ENCODE data around the gene MRPL28.
A peak's percentile ranks its signal among the peaks of the same experiment; 100 is the strongest.
"Not testable (repeated sequence)": the region's sequence is repeated elsewhere in the genome, so short reads cannot be mapped to it uniquely, and the experiment has no call there.

Gene MRPL28

DNA sequence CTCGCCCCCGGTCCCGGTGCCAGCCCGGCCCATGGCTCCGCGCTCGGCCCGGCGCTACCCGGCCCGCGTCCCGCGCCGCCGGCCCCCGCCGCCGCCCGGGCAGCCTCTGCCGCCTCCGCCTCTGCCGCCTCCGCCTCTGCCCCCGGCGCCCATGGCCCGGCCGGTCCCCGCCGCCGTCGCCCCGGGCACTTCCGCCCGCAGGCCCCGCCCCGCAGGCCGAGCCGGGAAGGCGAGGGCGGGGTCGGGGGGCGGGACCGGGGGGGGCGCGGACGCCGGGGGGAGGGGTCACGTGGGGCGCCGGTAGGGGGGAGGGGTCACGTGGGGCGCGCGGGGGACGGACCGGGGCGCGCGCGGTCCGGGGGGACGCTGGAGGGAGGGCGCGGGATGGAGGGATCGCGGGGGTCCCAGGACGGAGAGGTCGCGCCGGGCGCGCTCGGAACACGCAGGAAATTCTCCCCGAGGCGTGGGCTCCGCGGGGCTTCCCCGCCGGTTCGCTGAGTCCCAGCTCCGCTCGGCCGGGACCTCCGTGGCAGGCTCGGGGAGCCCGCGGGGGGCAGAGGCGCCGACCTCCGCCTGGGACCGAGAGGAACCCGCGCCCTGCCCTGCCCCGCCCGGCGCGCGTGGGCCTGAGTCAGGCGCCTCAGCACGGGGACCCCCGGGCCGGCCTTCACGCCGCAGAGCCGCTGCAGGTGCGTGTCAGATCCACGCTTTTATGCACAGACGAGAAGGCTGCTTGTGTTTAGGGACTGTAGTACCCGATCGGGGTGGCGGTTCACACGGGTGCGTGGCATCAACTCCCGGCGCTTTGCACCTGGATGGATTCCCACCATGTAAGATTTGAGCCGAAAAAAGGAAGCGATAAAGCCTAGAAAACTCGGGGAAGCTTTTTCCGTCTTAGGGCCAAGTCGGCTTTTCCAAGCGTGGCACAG, 11.7 kb upstream of the MRPL28 start, which contains the start of gene PGAP6:
Gene PGAP6, minus strand, starts transcription at position 190 of the 929 bp plus-strand sequence. Its CDS starts 157 bp downstream, at position 33.
- no peaks in the 10 kb centered on the region for H3K9me3 Mint-ChIP-seq
- H3K4me3 Mint-ChIP-seq = peak within 1 kb of the TSS; percentile 75 to 76
- no peaks in the 10 kb centered on the region for H3K27me3 Mint-ChIP-seq
- peak within 1 kb of the TSS in 1 of 2 donors; percentile 3 for H3K27ac Mint-ChIP-seq
- peaks cover 20 to 22% of the 10 kb centered on the region in 2 donors for H3K4me1 Mint-ChIP-seq (ENCODE audit: low read depth in 2 of 2)
- ATAC-seq (replicated peaks) = peak; percentile 65
- H3K36me3 Mint-ChIP-seq (ENCODE audit: insufficient read depth) = peaks cover 6% of the 10 kb centered on the region
- DNase-seq = peak in 2 of 3 experiments; percentile 41 to 55

- no peaks in the 10 kb centered on the region for H3K27me3 Mint-ChIP-seq
Measured at GRCh38 chr16:381012-381788, 10.9 kb upstream of the MRPL28 start.

DNA sequence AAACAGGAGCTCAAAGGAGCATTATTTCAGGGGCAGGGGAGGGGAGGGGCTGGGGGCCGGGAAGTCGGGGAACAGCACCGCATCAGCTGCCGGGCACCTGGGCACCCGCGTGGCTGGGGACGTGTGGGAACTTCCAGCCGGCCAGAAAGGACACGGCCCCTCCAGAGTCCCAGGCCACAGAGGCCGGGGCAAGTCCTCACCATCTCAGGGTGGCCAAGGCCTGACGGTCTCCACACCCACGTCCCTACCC, 10.3 kb upstream of the MRPL28 start:
- peak overlapping the region in 1 of 2 donors; percentile 12 for H3K27ac Mint-ChIP-seq
- DNase-seq (no peak), ATAC-seq (replicated peaks) (no peak)
- H3K4me1 Mint-ChIP-seq (ENCODE audit: low read depth in 2 of 2) = peaks cover 19 to 20% of the 10 kb centered on the region in 2 donors
- no peaks in the 10 kb centered on the region for H3K27me3 Mint-ChIP-seq
- no peaks in the 10 kb centered on the region for H3K9me3 Mint-ChIP-seq
- peak overlapping the region; percentile 62 to 70 for H3K4me3 Mint-ChIP-seq
- peaks cover 8% of the 10 kb centered on the region for H3K36me3 Mint-ChIP-seq (ENCODE audit: insufficient read depth)

More at GRCh38 chr16:381012-381788, 10.9 kb upstream of the MRPL28 start:
- H3K36me3 Mint-ChIP-seq (ENCODE audit: insufficient read depth) = peaks cover 8% of the 10 kb centered on the region
- peaks cover 19 to 20% of the 10 kb centered on the region in 2 donors for H3K4me1 Mint-ChIP-seq (ENCODE audit: low read depth in 2 of 2)
- peak overlapping the region; percentile 62 to 70 for H3K4me3 Mint-ChIP-seq
- no peak overlapping the region for H3K27ac Mint-ChIP-seq
- H3K9me3 Mint-ChIP-seq = no peaks in the 10 kb centered on the region
- ATAC-seq (replicated peaks) = peak; percentile 50
- DNase-seq = peak in 1 of 3 experiments; percentile 24

DNA sequence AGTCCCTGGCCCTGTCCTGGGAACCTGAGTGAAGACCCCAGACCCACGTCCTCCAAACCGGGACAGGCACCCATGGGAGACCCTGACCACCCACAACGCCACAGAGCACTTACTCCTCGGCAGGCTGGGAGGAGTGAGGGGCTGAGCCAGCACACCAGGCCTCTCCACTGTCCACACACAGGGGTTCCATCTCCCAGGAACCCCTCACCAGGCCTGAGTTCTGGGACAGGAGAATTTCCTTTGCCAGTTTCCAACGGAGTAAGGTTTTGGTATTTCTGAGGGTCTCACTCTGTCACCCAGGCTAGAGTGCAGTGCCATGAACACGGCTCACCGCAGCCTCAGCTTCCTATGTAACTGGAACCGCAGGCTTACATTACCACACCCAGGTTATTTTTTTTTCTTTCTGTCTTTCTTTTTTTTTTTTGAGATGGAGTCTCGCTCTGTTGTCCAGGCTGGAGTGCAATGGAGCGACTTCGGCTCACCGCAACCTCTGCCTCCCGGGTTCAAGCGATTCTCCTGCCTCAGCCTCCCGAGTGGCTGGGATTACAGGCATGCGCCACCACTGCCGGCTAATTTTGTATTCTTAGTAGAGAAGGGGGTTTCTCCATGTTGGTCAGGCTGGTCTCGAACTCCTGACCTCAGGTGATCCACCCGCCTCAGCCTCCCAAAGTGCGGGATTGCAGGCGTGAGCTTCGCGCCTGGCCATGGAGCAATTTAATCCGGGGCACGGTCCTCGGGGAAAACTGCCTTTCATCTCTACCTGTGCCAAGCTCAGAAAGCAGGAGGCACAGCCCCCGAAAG, 9.8 kb upstream of the MRPL28 start:
- H3K27me3 Mint-ChIP-seq = no peaks in the 10 kb centered on the region
- peak overlapping the region; percentile 62 to 70 for H3K4me3 Mint-ChIP-seq
- H3K27ac Mint-ChIP-seq = peak overlapping the region; percentile 12 to 83
- H3K36me3 Mint-ChIP-seq (ENCODE audit: insufficient read depth) = peaks cover 8% of the 10 kb centered on the region
- ATAC-seq (replicated peaks) = no peak
- peaks cover 19 to 20% of the 10 kb centered on the region in 2 donors for H3K4me1 Mint-ChIP-seq (ENCODE audit: low read depth in 2 of 2)
- no peak for DNase-seq
- H3K9me3 Mint-ChIP-seq = no peaks in the 10 kb centered on the region

DNA sequence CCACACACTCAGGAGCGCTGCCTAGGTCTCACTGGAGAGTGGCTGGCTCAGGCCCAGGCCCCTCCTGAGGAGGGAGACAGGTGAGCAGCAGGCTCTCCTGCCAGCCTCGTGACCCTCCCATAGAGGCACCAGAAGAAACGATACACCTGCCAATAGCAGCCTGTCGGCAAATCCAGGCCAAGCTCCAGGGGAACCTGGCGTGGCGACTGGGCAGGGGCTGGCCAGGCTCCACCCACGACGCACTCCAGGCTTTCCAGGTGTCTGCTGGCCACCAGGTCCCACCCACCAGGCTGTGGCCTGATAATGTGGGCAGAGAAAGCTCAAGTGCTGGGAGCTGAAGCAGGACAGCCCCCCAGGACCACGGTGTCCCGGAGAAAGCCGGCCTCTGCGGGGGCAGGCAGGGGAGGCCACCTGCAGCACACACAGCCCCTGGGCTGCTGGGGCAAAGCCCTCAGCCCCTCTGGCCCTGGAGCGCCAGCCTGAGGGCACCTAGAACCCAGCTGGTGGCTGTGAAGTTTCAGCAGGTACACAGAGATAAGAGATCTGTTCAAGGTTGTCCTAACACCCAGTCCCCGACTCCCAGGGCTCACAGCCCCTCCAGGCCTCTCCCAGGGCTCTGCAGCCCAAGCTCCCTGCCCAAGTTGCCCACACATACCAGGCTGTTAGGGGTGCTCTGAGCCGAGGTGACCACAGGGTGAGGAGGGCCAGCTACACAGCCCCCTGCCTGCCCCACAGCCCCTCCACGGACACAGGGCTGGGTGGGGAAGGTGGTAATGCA, 9.0 kb upstream of the MRPL28 start:
- peak overlapping the region; percentile 62 to 70 for H3K4me3 Mint-ChIP-seq
- no peak for ATAC-seq (replicated peaks)
- DNase-seq = no peak
- no peaks in the 10 kb centered on the region for H3K9me3 Mint-ChIP-seq
- peak overlapping the region in 1 of 2 donors; percentile 83 for H3K27ac Mint-ChIP-seq
- H3K4me1 Mint-ChIP-seq (ENCODE audit: low read depth in 2 of 2) = peaks cover 19 to 20% of the 10 kb centered on the region in 2 donors
- no peaks in the 10 kb centered on the region for H3K27me3 Mint-ChIP-seq
- peaks cover 8% of the 10 kb centered on the region for H3K36me3 Mint-ChIP-seq (ENCODE audit: insufficient read depth)

- peaks cover 8% of the 10 kb centered on the region for H3K36me3 Mint-ChIP-seq (ENCODE audit: insufficient read depth)
- H3K9me3 Mint-ChIP-seq = no peaks in the 10 kb centered on the region
- peaks cover 19 to 20% of the 10 kb centered on the region in 2 donors for H3K4me1 Mint-ChIP-seq (ENCODE audit: low read depth in 2 of 2)
- DNase-seq (no peak), ATAC-seq (replicated peaks) (no peak)
- H3K27ac Mint-ChIP-seq = no peak overlapping the region
- no peaks in the 10 kb centered on the region for H3K27me3 Mint-ChIP-seq
- no peak overlapping the region for H3K4me3 Mint-ChIP-seq
Measured at GRCh38 chr16:378821-379182, 8.5 kb upstream of the MRPL28 start.

- ATAC-seq (replicated peaks); H3K36me3 Mint-ChIP-seq (ENCODE audit: insufficient read depth); H3K9me3 Mint-ChIP-seq; DNase-seq; H3K4me3 Mint-ChIP-seq; H3K27ac Mint-ChIP-seq; H3K27me3 Mint-ChIP-seq: not testable (repeated sequence)
- peaks cover 16% of the 10 kb centered on the region in 2 donors for H3K4me1 Mint-ChIP-seq (ENCODE audit: low read depth in 2 of 2)
Measured at GRCh38 chr16:378113-378820, 7.9 kb upstream of the MRPL28 start.

GRCh38 chr16:377419-377951, 7.1 kb upstream of the MRPL28 start:
- Mint-ChIP-seq H3K27ac (no peak overlapping the region), H3K36me3 (ENCODE audit: insufficient read depth) (peaks cover 5% of the 10 kb centered on the region)
- DNase-seq = no peak

DNA sequence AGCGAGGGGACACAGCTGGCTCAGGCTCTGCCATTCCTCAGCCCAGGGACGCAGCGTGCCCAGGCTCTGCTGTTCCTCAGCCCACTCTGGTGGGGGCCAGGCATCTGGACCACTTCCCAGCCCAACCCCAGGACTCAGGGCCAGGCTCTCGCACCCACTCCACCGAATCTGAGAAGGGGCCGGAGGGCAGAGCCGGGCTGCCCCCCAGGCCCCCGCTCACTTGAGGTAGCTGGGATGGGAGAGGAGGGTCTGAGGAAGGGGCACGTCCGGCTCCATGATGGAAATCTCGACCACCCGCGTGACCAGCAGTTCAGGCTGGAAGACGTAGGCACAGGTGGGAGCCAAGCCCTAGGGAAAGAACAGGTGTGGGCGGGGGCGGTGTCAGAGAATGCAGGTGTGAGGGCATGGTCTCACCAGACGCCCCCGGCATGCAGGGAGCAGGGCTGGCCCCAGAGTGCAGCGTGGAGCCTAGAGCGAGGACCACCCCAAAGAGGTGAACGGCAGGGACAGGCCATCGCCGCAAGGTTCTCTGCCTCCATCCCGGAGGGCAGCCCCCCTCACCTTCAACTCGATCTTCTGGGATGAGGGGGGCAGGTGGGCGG, 6.6 kb upstream of the MRPL28 start:
- ATAC-seq (replicated peaks) (no peak), DNase-seq (no peak)
- Mint-ChIP-seq H3K36me3 (ENCODE audit: insufficient read depth) (peaks cover 7% of the 10 kb centered on the region), H3K27ac (no peak overlapping the region), H3K4me3 (no peak overlapping the region), H3K4me1 (ENCODE audit: low read depth in 2 of 2) (peaks cover 7 to 12% of the 10 kb centered on the region in 2 donors), H3K27me3 (no peaks in the 10 kb centered on the region), H3K9me3 (no peaks in the 10 kb centered on the region)

More at GRCh38 chr16:377419-377951, 7.1 kb upstream of the MRPL28 start:
- Mint-ChIP-seq H3K4me1 (ENCODE audit: low read depth in 2 of 2) (peaks cover 10 to 14% of the 10 kb centered on the region in 2 donors), H3K4me3 (no peak overlapping the region), H3K9me3 (no peaks in the 10 kb centered on the region), H3K27me3 (no peaks in the 10 kb centered on the region)
- no peak for ATAC-seq (replicated peaks)

DNA sequence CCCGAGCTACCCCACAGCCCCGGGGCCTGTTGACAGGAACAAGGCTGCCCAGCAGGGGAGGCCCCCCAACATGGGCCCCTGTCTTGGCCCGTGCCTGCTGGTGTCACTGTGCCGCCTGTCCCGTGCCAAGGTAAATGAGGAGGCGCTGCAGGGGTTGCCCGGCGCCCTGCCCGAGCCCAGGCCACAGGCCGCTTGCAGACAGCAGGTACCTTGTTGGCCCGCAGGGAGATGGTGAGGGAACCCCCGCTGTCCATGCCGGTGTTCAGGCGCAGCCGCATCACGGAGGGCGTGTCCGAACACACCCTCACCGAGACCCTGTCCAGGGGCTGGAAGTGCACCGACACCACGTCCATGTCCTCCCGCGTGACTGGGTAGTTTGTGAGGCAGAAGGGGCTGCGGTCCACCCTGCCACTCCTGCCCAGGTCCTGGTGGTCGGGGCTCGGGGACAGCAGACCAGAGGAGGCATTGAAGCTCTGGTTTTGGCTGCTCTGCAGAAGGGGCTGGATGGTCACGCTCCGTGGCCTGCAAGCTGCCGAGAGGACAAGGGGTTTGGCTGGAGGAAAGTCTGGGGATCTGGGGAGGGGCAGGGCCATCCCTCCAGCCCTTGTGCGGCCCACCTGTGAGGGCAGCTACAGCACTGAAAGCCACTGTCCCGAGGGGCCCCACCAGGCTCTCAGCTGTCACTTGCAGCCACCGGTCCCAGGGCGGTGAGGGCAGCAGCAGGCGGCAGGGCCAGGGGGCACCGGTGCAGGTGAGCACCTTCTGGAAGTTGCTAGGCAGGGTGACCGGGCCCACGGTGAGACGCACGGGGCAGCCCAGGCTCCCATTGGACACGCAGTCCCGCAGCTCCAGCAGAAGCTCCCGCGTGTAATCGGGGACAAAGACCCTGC, 5.8 kb upstream of the MRPL28 start:
- no peak overlapping the region for H3K4me3 Mint-ChIP-seq
- H3K4me1 Mint-ChIP-seq (ENCODE audit: low read depth in 2 of 2) = peaks cover 7 to 12% of the 10 kb centered on the region in 2 donors
- no peaks in the 10 kb centered on the region for H3K27me3 Mint-ChIP-seq
- ATAC-seq (replicated peaks) (no peak), DNase-seq (no peak)
- H3K36me3 Mint-ChIP-seq (ENCODE audit: insufficient read depth) = peaks cover 10% of the 10 kb centered on the region
- H3K9me3 Mint-ChIP-seq = no peaks in the 10 kb centered on the region
- H3K27ac Mint-ChIP-seq = no peak overlapping the region

DNA sequence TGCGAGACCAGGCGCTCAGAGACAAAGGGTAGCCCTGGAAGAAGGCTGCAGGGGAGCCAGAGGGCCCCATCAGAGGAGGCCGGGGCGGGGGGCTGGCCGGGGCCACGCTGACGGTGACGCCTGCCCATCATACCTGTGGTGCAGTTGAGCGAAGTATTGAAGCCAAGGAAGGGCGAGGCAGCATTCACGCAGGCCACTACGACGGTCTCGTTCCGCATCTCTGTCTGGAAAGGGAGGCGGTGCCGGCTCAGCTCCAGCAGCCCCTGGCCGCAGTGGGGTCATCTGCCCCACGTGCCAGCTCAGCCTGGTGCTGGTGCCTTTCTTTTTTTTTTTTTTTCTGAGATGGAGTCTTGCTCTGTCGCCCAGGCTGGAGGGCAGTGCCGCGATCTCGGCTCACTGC, 4.9 kb upstream of the MRPL28 start:
- Mint-ChIP-seq H3K9me3 (no peaks in the 10 kb centered on the region), H3K27ac (no peak overlapping the region), H3K27me3 (no peaks in the 10 kb centered on the region), H3K4me3 (no peak overlapping the region), H3K4me1 (ENCODE audit: low read depth in 2 of 2) (peaks cover 9 to 13% of the 10 kb centered on the region in 2 donors), H3K36me3 (ENCODE audit: insufficient read depth) (peaks cover 10% of the 10 kb centered on the region)
- ATAC-seq (replicated peaks) = no peak
- DNase-seq = no peak

All from effector memory CD8-positive, alpha-beta T cell (primary cell).